Heart left ventricle (tissue), 13 donors: ENCODE data around the gene SYTL4.

Source experiments
- CTCF ChIP-seq, 12 donors: fragments of 200-600 bp; sonication (generic) in 4 of 12; IDR thresholded peaks; one replicate each; pipeline versions ENCODE4 v1.5.0 to v1.8.0; 2018 to 2022; ENCODE audit warnings: antibody characterized with exemption in 12 of 12, mild to moderate bottlenecking in 5 of 12
- POLR2A ChIP-seq, 2 donors: fragments of 450-650 bp; IDR thresholded peaks; one replicate each; pipeline ENCODE4 v1.6.1; 2017; ENCODE audit warnings: antibody characterized with exemption in 2 of 2, mild to moderate bottlenecking in 2 of 2, moderate library complexity in 2 of 2
- donor health status: ischemic (EF 13 %, LVEDD 7.1; RV severe dilation, severe dysfunction).
- donor health status: DM: no; HTN: yes; CAD: no.
- donor health status: DM: no; HTN: no; CAD: no.
- donor health status: ischemic (EF 25% LVEDD 6.9; RV normal size, moderate dysfunction).
- donor health status: ischemic (EF 25% LVEDD 5.7; RV mildly dilated, moderate dysfunction).
- donor health status: ischemic (EF 35%, LVEDD 5.7; RV mildly dilated, moderate dysfunction).
- donor health status: nonischemic (EF 11% LVEDD 7.7; RV severe dilation, severe dysfunction).
- donor health status: DM: yes; HTN: yes; CAD: no.
- donor health status: PGD.
- donor health status: ischemic (EF 29% LVEDD 5.4; RV normal size, mild dysfunction).
- donor health status: nonischemic (EF 23%, LVEDD 6.1; RV moderate dilation, normal function).

GRCh38 chrX:100663642-100664041, 68.3 kb downstream of the SYTL4 start:
- no peak for TF ChIP-seq POLR2A (IDR thresholded peaks at IDR 0.05)
- TF ChIP-seq CTCF (IDR thresholded peaks at IDR 0.05) = no peak
